H1 (cell line): ENCODE data around the gene IKZF1. TPM values are rescaled to one million over a fixed set of nuclear protein-coding genes. Genes with fewer than 3 reads are reported as not detected.
A peak's percentile ranks its signal among the peaks of the same experiment; 100 is the strongest.

Experiments used
- CTCF ChIA-PET: fragments of 300-600 bp; sonication (Branson Sonifier 250); formaldehyde crosslinking; loops from one replicate; lab custom pipeline; 2021; ENCODE audit not compliant: partially characterized antibody; lab: Charles Lee
- POLR2A ChIA-PET: fragments of 300-600 bp; sonication (Branson Sonifier 250); formaldehyde crosslinking; loops from one replicate; lab custom pipeline; 2021; ENCODE audit warnings: inconsistent platforms; ENCODE audit not compliant: partially characterized antibody; lab: Charles Lee
- DNase-seq, 2 experiments: peaks; one replicate each; pipeline versions ENCODE4 v3.0.0 to v3.0.0-alpha.2; 2010 to 2022; ENCODE audit warnings: low spot score in 2 of 2, low read depth in 1 of 2, mixed read lengths in 1 of 2
- FAIRE-seq: peaks from 2 replicates; lab custom pipeline; 2011; peaks lifted over from hg19 to GRCh38; lab: Jason Lieb, UNC
- H2AFZ ChIP-seq: 2 replicates; pipeline ENCODE4 v1.8.1; 2012; ENCODE audit warnings: low read length, inconsistent platforms
- H2AK5ac ChIP-seq: 2 replicates; pipeline ENCODE4 v1.6.1; 2013; ENCODE audit warnings: low read depth, low read length
- H2BK120ac ChIP-seq: replicated peaks from 2 replicates; pipeline ENCODE3; 2013; ENCODE audit warnings: low read depth, low read length, inconsistent platforms
- H2BK12ac ChIP-seq: 2 replicates; pipeline ENCODE4 v1.6.1; 2013; ENCODE audit warnings: low read depth, low read length
- H2BK15ac ChIP-seq: 2 replicates; pipeline ENCODE4 v1.6.1; 2013; ENCODE audit warnings: low read length
- H2BK20ac ChIP-seq: 2 replicates; pipeline ENCODE4 v1.6.1; 2013; ENCODE audit warnings: low read length
- H2BK5ac ChIP-seq: 2 replicates; pipeline ENCODE4 v1.6.1; 2013; ENCODE audit warnings: low read depth, low read length
- H3K14ac ChIP-seq: 2 replicates; pipeline ENCODE4 v1.6.1; 2013; ENCODE audit warnings: inconsistent platforms; ENCODE audit not compliant: insufficient read length
- H3K18ac ChIP-seq: 2 replicates; pipeline ENCODE4 v1.6.1; 2013; ENCODE audit warnings: low read length; ENCODE audit errors: extremely low read depth
- H3K23ac ChIP-seq: 2 replicates; pipeline ENCODE4 v1.6.1; 2013; ENCODE audit warnings: inconsistent platforms; ENCODE audit not compliant: insufficient read length
- H3K23me2 ChIP-seq: 2 replicates; pipeline ENCODE4 v1.6.1; 2013; ENCODE audit warnings: low read depth, low read length
- H3K27ac ChIP-seq: 2 replicates; pipeline ENCODE4 v1.6.1; 2011; ENCODE audit warnings: low read depth, low read length, inconsistent platforms
- H3K27me3 ChIP-seq, 4 experiments: replicated peaks in 1 of 4; 1 replicate in 1 of 4; 2 replicates in 3 of 4; pipeline versions ENCODE4 v1.6.1 to v1.8.1; 2011 to 2013; ENCODE audit warnings: low read length in 3 of 4, mild to moderate bottlenecking in 3 of 4, inconsistent platforms in 2 of 4, mixed read lengths in 2 of 4, moderate library complexity in 1 of 4; ENCODE audit not compliant: control insufficient read depth in 3 of 4, insufficient read depth in 3 of 4; ENCODE audit errors: extremely low read depth in 1 of 4
- H3K36me3 ChIP-seq, 4 experiments: 2 replicates each; pipeline versions ENCODE4 v1.6.1 to v1.8.1; 2011 to 2013; ENCODE audit warnings: mild to moderate bottlenecking in 4 of 4, low read length in 3 of 4, moderate library complexity in 2 of 4, control low read depth in 1 of 4, inconsistent platforms in 1 of 4; ENCODE audit not compliant: insufficient read depth in 4 of 4, control insufficient read depth in 2 of 4
- H3K4ac ChIP-seq: replicated peaks from 2 replicates; pipeline ENCODE3; 2013; ENCODE audit warnings: low read length, low read depth, mixed read lengths, inconsistent platforms; ENCODE audit not compliant: insufficient read length
- H3K4me1 ChIP-seq, 4 experiments: replicated peaks in 1 of 4; 1 replicate in 1 of 4; 2 replicates in 3 of 4; pipeline versions ENCODE4 v1.6.1 to v1.8.1; 2011 to 2013; ENCODE audit warnings: low read length in 3 of 4, inconsistent platforms in 2 of 4, mixed read lengths in 1 of 4; ENCODE audit not compliant: insufficient read depth in 4 of 4, control insufficient read depth in 3 of 4
- H3K4me2 ChIP-seq, 2 experiments: 2 replicates each; pipeline versions ENCODE4 v1.6.1 to v1.8.1; 2011 to 2013; ENCODE audit warnings: low read depth in 2 of 2, low read length in 2 of 2, control low read depth in 1 of 2, inconsistent platforms in 1 of 2, mild to moderate bottlenecking in 1 of 2; ENCODE audit not compliant: insufficient read depth in 1 of 2
- H3K4me3 ChIP-seq, 4 experiments: fragments of 200-600, 300-600 bp in 1 of 4; sonication (generic), shearing (Covaris generic), sonication (Bioruptor Twin) in 1 of 4; 2 replicates each; pipeline versions ENCODE4 v1.5.1 to v1.8.1; 2011 to 2016; ENCODE audit warnings: low read length in 4 of 4, low read depth in 3 of 4, control low read depth in 2 of 4, inconsistent platforms in 2 of 4, mild to moderate bottlenecking in 2 of 4, mixed read lengths in 1 of 4, moderate library complexity in 1 of 4; ENCODE audit not compliant: insufficient read depth in 2 of 4; ENCODE audit errors: extremely low read depth in 1 of 4
- H3K56ac ChIP-seq: replicated peaks from 2 replicates; pipeline ENCODE3; 2013; ENCODE audit warnings: low read depth, mild to moderate bottlenecking, mixed read lengths, low read length, inconsistent platforms; ENCODE audit not compliant: insufficient read length
- H3K79me1 ChIP-seq: 2 replicates; pipeline ENCODE4 v1.6.1; 2013; ENCODE audit warnings: low read depth, low read length, control low read depth
- H3K79me2 ChIP-seq, 2 experiments: 2 replicates each; pipeline versions ENCODE4 v1.6.1 to v1.8.1; 2012 to 2013; ENCODE audit warnings: low read length in 2 of 2, mild to moderate bottlenecking in 2 of 2, inconsistent platforms in 1 of 2; ENCODE audit not compliant: insufficient read depth in 2 of 2, control insufficient read depth in 1 of 2
- H3K9ac ChIP-seq, 4 experiments: replicated peaks in 1 of 4; 1 replicate in 1 of 4; 2 replicates in 3 of 4; pipeline versions ENCODE4 v1.6.1 to v1.8.1; 2011 to 2013; ENCODE audit warnings: low read depth in 3 of 4, low read length in 3 of 4, control low read depth in 2 of 4, mild to moderate bottlenecking in 2 of 4, moderate library complexity in 2 of 4, inconsistent platforms in 1 of 4; ENCODE audit errors: extremely low read depth in 1 of 4
- H3K9me3 ChIP-seq, 2 experiments: 2 replicates each; pipeline versions ENCODE4 v1.6.1 to v1.8.1; 2012 to 2013; ENCODE audit warnings: mild to moderate bottlenecking in 2 of 2, moderate library complexity in 2 of 2, control low read depth in 1 of 2, inconsistent platforms in 1 of 2, low read depth in 1 of 2, low read length in 1 of 2, mixed read lengths in 1 of 2; ENCODE audit not compliant: insufficient read depth in 2 of 2
- H4K20me1 ChIP-seq, 2 experiments: replicated peaks in 1 of 2; 2 replicates each; pipeline versions ENCODE3 to v1.8.1; 2011 to 2013; ENCODE audit warnings: inconsistent platforms in 2 of 2, low read length in 2 of 2, mild to moderate bottlenecking in 1 of 2; ENCODE audit not compliant: insufficient read depth in 2 of 2, control insufficient read depth in 1 of 2
- H4K5ac ChIP-seq: 2 replicates; pipeline ENCODE4 v1.6.1; 2013; ENCODE audit warnings: low read length, low read depth, mixed read lengths, inconsistent platforms; ENCODE audit not compliant: insufficient read length
- H4K8ac ChIP-seq: 2 replicates; pipeline ENCODE4 v1.8.0; 2013; ENCODE audit warnings: mild to moderate bottlenecking, moderate library complexity, low read length, inconsistent platforms; ENCODE audit not compliant: insufficient read depth; ENCODE audit errors: extremely low read depth
- H4K91ac ChIP-seq: replicated peaks from 2 replicates; pipeline ENCODE3; 2013; ENCODE audit warnings: low read length, mixed read lengths, inconsistent platforms; ENCODE audit not compliant: insufficient read length
- CBX8 ChIP-seq: fragments of 300-800, 300-1000 bp; sonication (generic); IDR thresholded peaks from 2 replicates; pipeline ENCODE4 v1.7.1; 2016; ENCODE audit warnings: low read depth, low read length, borderline replicate concordance
- NANOG ChIP-seq: IDR thresholded peaks from 2 replicates; pipeline ENCODE4 v1.6.1; 2011; ENCODE audit warnings: low read length, low read depth, mild to moderate bottlenecking, inconsistent platforms; ENCODE audit not compliant: insufficient read depth, poor library complexity, severe bottlenecking
- SP2 ChIP-seq: IDR thresholded peaks from 2 replicates; pipeline ENCODE4 v1.6.1; 2012; ENCODE audit warnings: mild to moderate bottlenecking, low read length, inconsistent platforms
- SUZ12 ChIP-seq: fragments of 200-600 bp; sonication (generic); IDR thresholded peaks from 2 replicates; pipeline ENCODE4 v1.6.1; 2012; ENCODE audit warnings: mild to moderate bottlenecking, inconsistent platforms, low read length, moderate library complexity, mixed read lengths
- WGBS, 2 experiments: shearing (Covaris generic) in 1 of 2; methylation state at CpG; one replicate each; pipeline versions ENCODE4 v1.1.6 to v1.1.7; 2013 to 2015; ENCODE audit warnings: low lambda C conversion rate in 2 of 2, mixed read lengths in 2 of 2, inconsistent platforms in 1 of 2, low coverage in 1 of 2, missing lambda C conversion rate in 1 of 2; ENCODE audit not compliant: insufficient replicate concordance in 2 of 2, insufficient coverage in 1 of 2, insufficient read length in 1 of 2; ENCODE audit errors: extremely low coverage in 1 of 2, missing lambda C conversion rate in 1 of 2; 5-methylcytosine and 5-hydroxymethylcytosine counted together
- long read RNA-seq, 2 experiments: library from RNA in 1 of 2; library from capped mRNA in 1 of 2; stranded (forward); transcript quantifications; one replicate each; pipeline ENCODE4 v2.0.0, GENCODE V29; 2021; ENCODE audit warnings: inconsistent platforms in 1 of 2
- polyA minus RNA-seq, 3 experiments: library from RNA; depleted of rRNA, polyadenylated mRNA; stranded (reverse); fragments of >200 nt; gene quantifications; 1 replicate in 2 of 3; 2 replicates in 1 of 3; pipeline ENCODE4 v1.2.3, GENCODE V29; 2011
- polyA plus RNA-seq, 7 experiments: library from polyadenylated mRNA; depleted of rRNA in 3 of 7; stranded (reverse) in 5 of 7; unstranded in 2 of 7; fragments of >200 nt in 5 of 7; fragments of 200-250 nt in 2 of 7; gene quantifications; 1 replicate in 5 of 7; 2 replicates in 1 of 7; 4 replicates in 1 of 7; pipeline versions ENCODE4 v1.2.1 to v1.2.3, GENCODE V29; 2011 to 2013; ENCODE audit warnings: missing spikeins in 2 of 7, mixed read lengths in 2 of 7
- total RNA-seq: library from RNA; stranded (reverse); fragmentation: NEBNext Ultra II Directional; extraction: Animal tissue kit (Norgen Biotek cat#: 25700); gene quantifications from 2 replicates; pipeline ENCODE4 v1.2.1, GENCODE V29; 2021

The IKZF1 gene
- 0.71 and 0.74 TPM in 2 replicates for total RNA-seq
- 1.3 and 1.5 TPM in 2 replicates for polyA plus RNA-seq (2011; rRNA removed)
- polyA plus RNA-seq (2011; cell fraction: cytosol; rRNA removed), result 0.81 TPM
- polyA plus RNA-seq (2011; cell fraction: nucleus; rRNA removed), result 1.4 TPM
- polyA plus RNA-seq (2012, experiment 1 of 2), result 0.75 to 1.2 TPM (median 1.0 TPM) in 4 replicates
- polyA plus RNA-seq (2012, experiment 2 of 2), result 0.20 TPM
- polyA plus RNA-seq (2013, experiment 1 of 2), result 0.63 TPM
- polyA plus RNA-seq (2013, experiment 2 of 2), result 0.55 TPM
- polyA minus RNA-seq (2011; rRNA and poly(A)+ RNA removed), result 1.2 and 1.5 TPM in 2 replicates
- polyA minus RNA-seq (2011; cell fraction: cytosol; rRNA and poly(A)+ RNA removed), result 2.6 TPM
- polyA minus RNA-seq (2011; cell fraction: nucleus; rRNA and poly(A)+ RNA removed), result 4.5 TPM
- long read RNA-seq, experiment 1, result 0 reads
- long read RNA-seq, experiment 2, result 0 reads

DNA sequence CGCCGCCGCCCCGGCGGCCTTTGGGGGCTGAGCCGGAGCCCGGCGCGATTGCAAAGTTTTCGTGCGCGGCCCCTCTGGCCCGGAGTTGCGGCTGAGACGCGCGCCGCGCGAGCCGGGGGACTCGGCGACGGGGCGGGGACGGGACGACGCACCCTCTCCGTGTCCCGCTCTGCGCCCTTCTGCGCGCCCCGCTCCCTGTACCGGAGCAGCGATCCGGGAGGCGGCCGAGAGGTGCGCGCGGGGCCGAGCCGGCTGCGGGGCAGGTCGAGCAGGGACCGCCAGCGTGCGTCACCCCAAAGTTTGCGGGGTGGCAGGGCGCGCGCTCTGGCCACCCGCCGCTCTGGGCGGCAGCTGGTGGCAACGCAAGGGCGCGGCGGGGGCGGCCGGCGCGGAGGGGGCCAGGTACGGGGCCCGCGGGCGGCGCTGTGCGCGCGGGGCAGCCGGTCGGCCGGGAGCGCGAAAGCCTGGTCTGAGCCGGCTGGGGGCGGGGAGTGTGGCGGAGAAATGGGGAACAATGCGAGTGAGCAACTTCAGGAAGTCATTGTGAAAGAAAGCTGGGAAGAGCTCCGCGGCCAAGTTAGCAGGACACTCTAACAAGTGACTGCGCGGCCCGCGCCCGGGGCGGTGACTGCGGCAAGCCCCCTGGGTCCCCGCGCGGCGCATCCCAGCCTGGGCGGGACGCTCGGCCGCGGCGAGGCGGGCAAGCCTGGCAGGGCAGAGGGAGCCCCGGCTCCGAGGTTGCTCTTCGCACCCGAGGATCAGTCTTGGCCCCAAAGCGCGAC, at the start of gene IKZF1:
Gene IKZF1, plus strand, starts transcription at position 588 of the 782 bp plus-strand sequence. CDS start 14,346 bp downstream, outside the sequence.
- H3K9me3 ChIP-seq, result peaks cover 0 to 4% of the 10 kb centered on the region in 2 experiments; a peak in 2 of 4 replicates
- peaks cover 11% of the 10 kb centered on the region for H3K23me2 ChIP-seq
- H3K23ac ChIP-seq, result no peak within 1 kb of the TSS
- CTCF ChIA-PET, result interaction anchor here (1.2 to 2.7 kb wide), 3 partner anchors 34 to 99 kb away, joined by 3 to 7 read pairs (median 3); no protein-coding TSS in a partner anchor
- H3K4me3 ChIP-seq, result peak within 1 kb of the TSS; percentile 38 to 66 (median 46)
- no peak within 1 kb of the TSS for H3K14ac ChIP-seq
- H3K36me3 ChIP-seq, result no peaks in the 10 kb centered on the region
- no peak within 1 kb of the TSS for H2BK15ac ChIP-seq
- no peaks in the 10 kb centered on the region for H3K79me1 ChIP-seq
- no peak within 1 kb of the TSS for H3K56ac ChIP-seq
- H3K4me2 ChIP-seq, result peak within 1 kb of the TSS; percentile 69 to 85
- H2BK12ac ChIP-seq, result no peak within 1 kb of the TSS
- H3K9ac ChIP-seq, result peak within 1 kb of the TSS in 1 of 4 experiments; percentile 83; a peak in 2 of 7 replicates
- H4K91ac ChIP-seq, result no peak within 1 kb of the TSS
- H4K8ac ChIP-seq, result 0 out of 2 replicates have a peak within 1 kb of the TSS, but pooled peaks have one; percentile 6
- no peaks in the 10 kb centered on the region for H3K79me2 ChIP-seq
- H2BK5ac ChIP-seq, result no peak within 1 kb of the TSS
- no peak within 1 kb of the TSS for H2AK5ac ChIP-seq
- no peak within 1 kb of the TSS for H3K4ac ChIP-seq
- H3K27ac ChIP-seq, result no peak within 1 kb of the TSS
- peaks cover 16 to 41% (median 35%) of the 10 kb centered on the region in 4 experiments for H3K27me3 ChIP-seq
- peak within 1 kb of the TSS; percentile 47; the same call in 1 of the 2 replicates for H2AFZ ChIP-seq
- 2% methylated on average over 88 of the region's 107 CpGs; no CpG with 5 or more reads in 1 of the 2 experiments for WGBS, 2 experiments
- H3K4me1 ChIP-seq, result peaks cover 0 to 11% (median 3%) of the 10 kb centered on the region in 4 experiments; a peak in 4 of 7 replicates
- H2BK120ac ChIP-seq, result no peak within 1 kb of the TSS
- FAIRE-seq (no peak), DNase-seq (peak in 1 of 2 experiments; percentile 70)
- H3K18ac ChIP-seq, result peak within 1 kb of the TSS; percentile 24
- H4K20me1 ChIP-seq, result no peaks in the 10 kb centered on the region
- H4K5ac ChIP-seq, result no peak within 1 kb of the TSS
- POLR2A ChIA-PET, result no interaction called here
- H2BK20ac ChIP-seq, result no peak within 1 kb of the TSS
- TF ChIP-seq SUZ12 (peak; percentile 74), NANOG (no peak), SP2 (no peak), CBX8 (no peak)
